ENCODE data around the gene ARHGAP31.

DNA sequence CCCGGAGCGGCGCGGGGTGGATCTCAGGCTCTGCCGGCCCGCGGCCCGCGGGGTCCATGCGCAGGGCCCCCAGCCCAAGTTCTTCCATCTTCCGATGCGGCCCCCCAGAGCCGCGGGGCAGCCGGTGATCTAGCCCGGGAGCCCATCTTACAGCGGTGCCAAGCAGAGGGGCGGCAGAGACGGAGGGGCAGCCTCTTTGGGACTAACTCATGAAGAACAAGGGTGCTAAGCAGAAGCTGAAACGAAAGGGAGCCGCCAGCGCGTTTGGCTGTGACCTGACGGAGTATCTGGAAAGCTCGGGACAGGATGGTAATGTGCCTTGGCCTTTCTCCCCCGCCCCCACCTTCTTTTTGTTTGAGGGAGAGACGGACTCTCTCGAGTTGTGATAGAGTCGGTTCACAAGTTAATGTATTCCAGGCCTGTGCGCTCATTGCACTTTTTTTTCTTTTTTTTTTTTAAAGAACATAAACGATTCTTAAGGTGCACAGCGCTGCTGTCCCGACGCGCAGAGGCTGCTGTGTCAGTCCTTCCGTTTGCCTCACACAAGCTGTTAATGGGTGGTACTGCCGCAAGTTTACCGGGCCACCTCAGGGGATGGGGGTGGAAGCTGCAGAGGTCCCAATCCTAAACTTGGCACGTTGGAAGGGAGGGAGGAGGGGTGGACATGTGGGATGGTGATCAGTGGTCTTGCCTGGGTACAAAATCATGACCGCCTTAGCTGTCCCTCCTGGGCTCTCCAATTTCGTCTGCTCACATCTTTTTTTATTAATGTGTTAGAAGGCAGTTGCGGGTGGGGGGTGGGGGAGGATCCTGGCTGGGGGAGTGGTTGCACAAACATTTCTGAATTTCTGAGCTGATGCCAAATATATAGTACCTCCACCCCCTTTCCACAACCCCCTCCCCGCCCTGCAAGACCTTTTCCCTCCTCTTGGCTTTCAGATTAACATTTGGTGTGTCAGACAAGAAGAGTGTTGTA, 801 bp downstream of the ARHGAP31 start:
- TF ChIP-seq, protein P1, sequence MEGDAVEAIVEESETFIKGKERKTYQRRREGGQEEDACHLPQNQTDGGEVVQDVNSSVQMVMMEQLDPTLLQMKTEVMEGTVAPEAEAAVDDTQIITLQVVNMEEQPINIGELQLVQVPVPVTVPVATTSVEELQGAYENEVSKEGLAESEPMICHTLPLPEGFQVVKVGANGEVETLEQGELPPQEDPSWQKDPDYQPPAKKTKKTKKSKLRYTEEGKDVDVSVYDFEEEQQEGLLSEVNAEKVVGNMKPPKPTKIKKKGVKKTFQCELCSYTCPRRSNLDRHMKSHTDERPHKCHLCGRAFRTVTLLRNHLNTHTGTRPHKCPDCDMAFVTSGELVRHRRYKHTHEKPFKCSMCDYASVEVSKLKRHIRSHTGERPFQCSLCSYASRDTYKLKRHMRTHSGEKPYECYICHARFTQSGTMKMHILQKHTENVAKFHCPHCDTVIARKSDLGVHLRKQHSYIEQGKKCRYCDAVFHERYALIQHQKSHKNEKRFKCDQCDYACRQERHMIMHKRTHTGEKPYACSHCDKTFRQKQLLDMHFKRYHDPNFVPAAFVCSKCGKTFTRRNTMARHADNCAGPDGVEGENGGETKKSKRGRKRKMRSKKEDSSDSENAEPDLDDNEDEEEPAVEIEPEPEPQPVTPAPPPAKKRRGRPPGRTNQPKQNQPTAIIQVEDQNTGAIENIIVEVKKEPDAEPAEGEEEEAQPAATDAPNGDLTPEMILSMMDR (IDR thresholded peaks at IDR 0.05 in 8 of 11, conservative IDR thresholded peaks at IDR 0.05 in 3 of 11), result no peak
- no peak for TF ChIP-seq POLR2A (IDR thresholded peaks at IDR 0.05)
- peak in 1 of 3 donors; percentile 28 for TF ChIP-seq POLR2AphosphoS5 (IDR thresholded peaks at IDR 0.05)
